PC-3 (cell line): Measurements from ENCODE around the gene LHFPL6.

Experiments used
- EZH2phosphoT487 ChIP-seq: fragments of 300-600 bp; sonication (generic); IDR thresholded peaks from 2 replicates; pipeline ENCODE4 v1.6.1; 2018; ENCODE audit warnings: mild to moderate bottlenecking, antibody characterized with exemption, low read length, borderline replicate concordance
- TF ChIP-seq, protein P1 (sequence below): fragments of 300-600 bp; sonication (generic); conservative IDR thresholded peaks from 2 replicates; pipeline ENCODE4 v1.5.1; 2017; ENCODE audit warnings: antibody characterized with exemption, low read depth, mild to moderate bottlenecking, low read length

DNA sequence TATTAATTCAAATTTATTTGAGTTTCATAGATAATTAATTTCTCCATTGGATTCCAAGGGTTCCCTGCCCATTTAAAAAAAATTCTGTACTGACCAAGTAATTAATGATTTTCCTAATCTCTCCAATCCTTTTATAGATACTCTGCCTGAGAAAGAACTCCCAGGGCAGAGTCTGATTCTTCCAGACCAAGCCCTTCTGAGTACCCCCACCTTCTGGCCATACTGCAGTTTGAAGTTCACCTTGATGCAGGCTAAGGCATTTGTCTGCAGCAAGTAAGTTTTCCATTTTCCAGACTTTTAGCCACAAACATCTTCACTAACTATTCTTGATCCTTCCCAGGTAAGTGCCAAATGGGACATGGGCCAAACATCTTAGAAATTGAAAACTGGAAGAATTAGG lies 195.9 kb downstream of the LHFPL6 start:
- TF ChIP-seq, protein P1, sequence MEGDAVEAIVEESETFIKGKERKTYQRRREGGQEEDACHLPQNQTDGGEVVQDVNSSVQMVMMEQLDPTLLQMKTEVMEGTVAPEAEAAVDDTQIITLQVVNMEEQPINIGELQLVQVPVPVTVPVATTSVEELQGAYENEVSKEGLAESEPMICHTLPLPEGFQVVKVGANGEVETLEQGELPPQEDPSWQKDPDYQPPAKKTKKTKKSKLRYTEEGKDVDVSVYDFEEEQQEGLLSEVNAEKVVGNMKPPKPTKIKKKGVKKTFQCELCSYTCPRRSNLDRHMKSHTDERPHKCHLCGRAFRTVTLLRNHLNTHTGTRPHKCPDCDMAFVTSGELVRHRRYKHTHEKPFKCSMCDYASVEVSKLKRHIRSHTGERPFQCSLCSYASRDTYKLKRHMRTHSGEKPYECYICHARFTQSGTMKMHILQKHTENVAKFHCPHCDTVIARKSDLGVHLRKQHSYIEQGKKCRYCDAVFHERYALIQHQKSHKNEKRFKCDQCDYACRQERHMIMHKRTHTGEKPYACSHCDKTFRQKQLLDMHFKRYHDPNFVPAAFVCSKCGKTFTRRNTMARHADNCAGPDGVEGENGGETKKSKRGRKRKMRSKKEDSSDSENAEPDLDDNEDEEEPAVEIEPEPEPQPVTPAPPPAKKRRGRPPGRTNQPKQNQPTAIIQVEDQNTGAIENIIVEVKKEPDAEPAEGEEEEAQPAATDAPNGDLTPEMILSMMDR, result no peak
- TF ChIP-seq EZH2phosphoT487, result no peak
